GM19351 (cell line): ENCODE data around the gene DBNDD1.

ENCODE experiments used
- ATAC-seq: cut with Tn5 transposase; IDR thresholded peaks from one replicate; pipeline ENCODE4 v1.9.1; 2021; ENCODE audit warnings: mild to moderate bottlenecking, moderate library complexity; ENCODE audit not compliant: unreplicated experiment

The DBNDD1 gene

DNA sequence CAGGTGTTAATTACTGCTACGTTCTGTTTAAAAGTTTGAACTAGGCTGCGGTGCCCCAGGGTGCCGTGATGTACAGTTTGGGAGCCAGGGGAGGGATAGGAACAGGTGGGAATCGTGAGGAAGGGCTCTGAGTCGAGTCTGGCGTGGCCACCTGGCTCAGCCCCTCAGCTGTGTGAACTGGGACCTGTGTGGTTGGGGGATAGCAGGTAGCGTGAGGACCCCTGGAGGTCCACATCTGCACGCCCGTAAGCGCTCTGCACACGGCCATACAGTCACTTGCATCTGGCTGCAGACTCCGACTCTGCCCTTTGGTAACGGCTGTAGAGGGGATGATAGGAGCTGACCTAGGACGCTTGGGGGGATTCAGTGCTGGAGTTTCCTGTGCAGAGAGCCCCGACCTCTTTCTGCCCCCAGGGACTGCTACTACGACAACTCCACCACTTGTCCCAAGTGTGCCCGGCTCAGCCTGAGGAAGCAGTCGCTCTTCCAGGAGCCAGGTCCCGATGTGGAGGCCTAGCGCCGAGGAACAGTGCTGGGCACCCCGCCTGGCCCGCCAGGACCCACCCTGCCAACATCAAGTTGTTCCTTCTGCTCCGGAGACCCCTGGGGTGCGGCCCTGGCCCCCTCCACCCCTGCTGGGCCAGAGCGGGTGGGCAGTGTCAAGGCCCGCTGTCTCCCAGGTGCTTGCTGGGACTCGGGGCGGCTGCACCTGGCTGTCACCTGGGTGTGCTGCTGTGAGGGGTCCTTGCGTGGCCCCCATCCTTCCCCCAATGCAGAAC lies 53.6 kb downstream of the DBNDD1 start:
- no peak for ATAC-seq

DNA sequence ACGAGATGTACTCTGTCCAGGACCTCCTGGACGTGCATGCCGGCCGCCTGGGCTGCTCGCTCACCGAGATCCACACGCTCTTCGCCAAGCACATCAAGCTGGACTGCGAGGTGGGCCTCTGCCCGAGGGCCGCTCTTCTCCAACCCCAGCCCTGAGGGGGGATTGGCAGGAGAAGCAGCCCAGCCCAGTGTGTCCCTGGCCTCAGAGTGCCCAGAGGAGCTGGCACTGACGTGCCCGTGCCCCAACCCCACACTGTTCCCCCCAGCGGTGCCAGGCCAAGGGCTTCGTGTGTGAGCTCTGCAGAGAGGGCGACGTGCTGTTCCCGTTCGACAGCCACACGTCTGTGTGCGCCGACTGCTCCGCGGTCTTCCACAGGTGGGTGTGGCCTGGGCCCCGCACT lies 55.1 kb downstream of the DBNDD1 start:
- no peak for ATAC-seq

DNA sequence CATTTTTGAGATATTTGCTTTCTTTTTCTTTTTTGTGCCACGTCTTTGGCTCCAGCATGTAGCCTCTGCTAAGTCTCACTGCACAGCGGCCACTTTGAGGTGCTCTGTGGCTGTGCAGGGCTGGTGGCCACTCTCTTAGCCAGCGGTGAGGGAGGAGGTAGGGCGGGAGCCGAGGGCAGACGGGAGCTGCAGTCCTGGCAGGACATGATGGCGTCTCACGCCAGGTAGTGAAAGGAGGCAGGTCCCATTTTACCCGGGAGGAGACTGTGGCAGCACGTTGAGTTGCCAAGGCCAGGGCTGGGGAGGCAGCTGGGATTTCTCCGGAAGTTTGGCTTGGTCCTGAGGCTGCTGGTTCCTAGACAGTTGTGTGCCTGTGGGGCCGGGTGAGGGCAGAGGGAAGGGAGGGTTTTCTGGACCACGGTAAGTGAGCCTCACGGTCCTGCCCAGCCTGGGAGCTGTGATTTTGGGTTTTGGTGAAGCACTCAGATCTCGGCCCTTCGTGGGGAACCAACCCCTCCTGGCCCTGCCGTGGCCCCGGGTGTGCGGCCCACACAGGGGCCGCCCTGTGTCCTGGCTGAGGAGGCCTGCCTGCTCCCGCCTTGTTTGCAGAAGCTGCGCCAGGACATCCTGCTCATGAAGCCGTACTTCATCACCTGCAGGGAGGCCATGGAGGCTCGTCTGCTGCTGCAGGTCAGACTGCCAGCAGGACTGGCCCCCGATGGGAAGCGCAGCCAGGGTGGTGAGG lies 56.3 kb downstream of the DBNDD1 start:
- no peak for ATAC-seq

DNA sequence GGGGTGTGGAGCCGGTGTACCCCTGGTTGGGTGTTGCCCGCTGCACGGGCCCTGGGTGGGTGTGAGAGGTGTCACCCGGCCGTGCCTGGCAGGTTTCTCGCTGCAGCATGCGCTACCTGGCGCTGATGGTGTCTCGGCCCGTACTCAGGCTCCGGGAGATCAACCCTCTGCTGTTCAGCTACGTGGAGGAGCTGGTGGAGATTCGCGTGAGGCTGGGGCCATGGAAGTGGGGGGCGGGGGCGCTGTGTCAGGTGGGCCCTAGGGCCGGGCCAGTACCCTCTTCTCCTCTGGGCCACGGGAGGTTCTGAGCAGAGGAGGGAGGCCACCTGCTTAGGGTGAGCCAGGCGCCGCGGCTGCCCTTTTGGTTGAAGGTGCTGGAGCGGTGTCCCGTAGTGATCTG lies 57.3 kb downstream of the DBNDD1 start:
- ATAC-seq = no peak

DNA sequence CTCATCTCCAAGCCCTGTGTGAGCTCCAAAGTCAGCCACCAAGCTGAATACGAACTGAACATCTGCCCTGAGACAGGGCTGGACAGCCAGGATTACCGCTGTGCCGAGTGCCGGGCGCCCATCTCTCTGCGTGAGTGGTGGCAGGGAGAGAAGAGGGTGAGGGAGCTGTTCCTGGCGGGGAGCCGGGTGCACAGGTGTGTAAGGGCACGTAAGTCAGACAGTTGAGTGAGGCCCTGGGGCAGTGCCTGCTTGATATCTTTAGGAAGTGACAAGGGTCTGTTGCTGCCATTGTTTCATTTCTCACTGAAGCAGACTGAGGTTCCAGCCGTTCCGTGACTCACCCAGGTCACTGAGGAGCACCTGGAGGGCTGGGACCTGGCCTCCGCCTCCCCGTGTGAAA lies 58.3 kb downstream of the DBNDD1 start:
- no peak for ATAC-seq

DNA sequence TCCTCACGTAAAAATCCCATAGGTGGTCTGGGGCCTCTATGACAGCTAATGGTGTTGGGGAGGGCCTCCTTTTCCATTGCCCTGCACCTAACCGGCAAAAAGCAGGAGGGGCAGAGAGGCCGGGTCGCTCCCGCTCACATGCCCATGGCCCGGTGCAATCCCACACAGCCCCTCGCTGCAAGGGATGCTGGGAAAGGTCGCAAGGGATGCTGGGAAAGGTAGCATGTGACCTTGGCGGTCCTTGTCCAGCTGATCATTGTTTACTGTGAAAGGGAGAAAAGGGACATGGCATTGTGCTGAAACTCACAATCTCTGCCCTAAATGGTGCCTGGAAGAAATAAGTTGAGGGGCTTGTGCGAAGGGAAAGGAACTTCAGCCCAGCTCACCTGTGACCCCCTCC lies 60.7 kb downstream of the DBNDD1 start:
- no peak for ATAC-seq

DNA sequence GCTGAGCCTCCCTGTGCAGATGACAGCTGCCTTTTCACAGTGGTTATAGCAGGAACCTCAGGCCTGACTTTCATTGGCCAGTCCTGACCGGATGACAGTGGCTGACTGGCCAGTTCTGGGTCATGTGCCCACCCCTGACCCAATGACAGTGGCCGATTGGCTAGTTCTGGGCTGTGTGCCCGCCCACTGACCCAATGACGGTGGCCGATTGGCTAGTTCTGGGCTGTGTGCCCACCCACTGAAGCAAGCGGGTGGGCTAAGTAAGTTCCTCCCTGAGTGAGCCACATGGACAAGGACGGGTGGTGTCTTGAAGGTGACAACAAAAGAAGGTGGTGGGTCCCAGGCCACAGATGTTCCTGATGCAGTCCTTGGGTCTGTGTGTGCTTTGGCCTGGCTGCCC lies 61.2 kb downstream of the DBNDD1 start:
- ATAC-seq = no peak

DNA sequence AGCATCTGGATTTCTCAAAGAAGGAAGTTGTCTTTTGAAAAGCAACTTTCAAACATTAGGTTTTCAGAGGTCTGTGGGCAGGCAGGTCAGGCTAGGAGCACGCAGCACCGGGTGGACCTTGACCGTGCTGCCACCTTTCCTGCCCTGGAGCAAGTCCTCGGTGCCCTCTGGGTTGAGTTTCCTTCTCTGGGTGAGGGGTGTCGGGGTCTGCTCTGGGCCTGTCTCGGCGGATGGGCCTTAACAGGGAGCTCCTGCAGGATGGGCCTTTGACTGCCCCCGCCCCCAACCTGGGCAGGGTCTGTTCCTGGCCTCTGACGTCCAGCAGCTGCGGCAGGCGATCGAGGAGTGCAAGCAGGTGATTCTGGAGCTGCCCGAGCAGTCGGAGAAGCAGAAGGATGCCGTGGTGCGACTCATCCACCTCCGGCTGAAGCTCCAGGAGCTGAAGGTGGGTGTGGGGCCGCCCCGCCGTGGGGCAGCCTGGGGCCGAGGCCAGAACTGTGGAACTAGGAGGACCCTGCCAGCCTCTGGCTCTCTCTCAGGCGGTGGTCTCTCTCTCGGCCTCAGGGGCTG lies 62.0 kb downstream of the DBNDD1 start:
- no peak for ATAC-seq

DNA sequence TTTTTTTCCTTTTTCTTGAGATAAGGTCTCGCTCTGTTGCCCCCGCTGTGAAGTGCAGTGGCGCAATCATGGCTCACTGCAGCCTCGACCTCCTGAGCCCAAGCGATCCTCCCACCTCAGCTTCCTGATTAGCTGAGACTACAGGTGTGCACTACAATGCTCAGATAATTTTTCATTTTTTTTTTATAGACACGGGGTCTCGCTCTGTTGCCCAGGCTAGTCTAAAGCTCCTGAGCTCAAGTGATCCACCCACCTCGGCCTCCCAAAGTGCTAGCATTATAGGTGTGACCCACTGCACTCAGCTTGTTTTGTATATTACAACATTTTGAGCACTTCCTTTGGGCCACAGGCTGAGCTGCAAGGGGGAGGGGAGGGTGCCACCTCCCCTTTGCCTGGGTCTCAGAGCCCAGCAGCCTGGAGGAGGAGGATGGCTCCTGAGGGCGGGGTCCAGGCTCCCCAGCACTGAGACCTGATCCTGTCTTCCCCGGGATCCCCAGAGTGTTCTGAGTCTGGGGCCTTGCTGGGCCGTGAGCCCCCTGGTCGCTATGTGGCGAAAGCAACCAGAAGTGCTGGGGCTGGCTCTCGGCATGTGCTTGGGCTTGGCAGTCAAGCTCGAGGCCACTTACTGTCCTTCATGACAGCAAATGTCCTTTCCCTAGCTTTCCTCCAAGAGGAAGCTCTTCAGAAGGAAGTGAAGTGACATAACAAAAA lies 62.6 kb downstream of the DBNDD1 start:
- ATAC-seq = no peak

DNA sequence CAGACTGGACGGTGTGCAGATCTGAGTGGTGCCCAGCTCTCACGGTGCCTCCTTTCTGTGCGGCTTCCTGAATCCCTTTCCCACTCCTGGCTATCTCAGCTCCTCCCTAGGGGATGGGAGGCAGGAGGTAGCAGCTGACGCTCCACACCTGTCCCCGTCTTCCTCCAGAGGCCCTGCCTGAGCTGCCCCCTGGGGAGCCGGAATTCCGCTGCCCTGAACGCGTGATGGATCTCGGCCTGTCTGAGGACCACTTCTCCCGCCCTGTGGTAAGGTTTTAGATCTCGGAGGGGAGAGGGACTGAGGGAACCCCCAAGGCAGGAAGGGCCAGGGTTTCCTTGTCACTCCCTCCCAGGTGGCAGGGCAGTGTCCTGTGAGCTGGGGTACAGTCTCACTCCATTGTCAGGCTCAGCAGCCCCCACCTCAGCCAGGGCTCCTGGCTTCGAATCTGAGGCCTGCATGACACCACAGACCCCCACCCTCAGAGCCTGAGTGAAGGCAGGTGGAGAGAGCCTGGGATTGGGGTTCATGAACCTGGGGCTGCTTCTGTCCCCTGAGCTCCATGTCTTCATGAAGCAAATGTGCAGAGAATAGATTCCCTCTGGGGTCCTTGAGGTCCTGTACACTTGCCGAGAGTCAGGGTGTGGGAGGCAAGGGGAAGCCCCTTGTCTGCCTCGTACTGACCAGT lies 64.1 kb downstream of the DBNDD1 start:
- ATAC-seq = no peak
